K562 (cell line): Measurements from ENCODE around the gene ABHD8. TPM values are rescaled to one million over a fixed set of nuclear protein-coding genes. Genes with fewer than 3 reads are reported as not detected.

ENCODE experiments used
- ARHGAP35 ChIP-seq: fragments of 450-650 bp; IDR thresholded peaks from 2 replicates; pipeline ENCODE4 v1.6.1; 2018; ENCODE audit not compliant: partially characterized antibody
- MAX ChIP-seq: sonication (generic); formaldehyde crosslinking; IDR thresholded peaks from 2 replicates; pipeline ENCODE4 v1.9.0; 2022; ENCODE audit warnings: mild to moderate bottlenecking, missing genetic modification reagents
- POLR2G ChIP-seq: fragments of 200-400 bp; formaldehyde crosslinking; IDR thresholded peaks from 2 replicates; pipeline ENCODE4 v1.6.1; 2017; ENCODE audit warnings: low read depth, mild to moderate bottlenecking, antibody characterized with exemption, low read length, moderate library complexity
- PTBP1 ChIP-seq: fragments of 200-400 bp; formaldehyde crosslinking; IDR thresholded peaks from 2 replicates; pipeline ENCODE4 v1.6.1; 2017; ENCODE audit warnings: low read depth, low read length
- RBM25 ChIP-seq: fragments of 200-400 bp; formaldehyde crosslinking; IDR thresholded peaks from 2 replicates; pipeline ENCODE4 v1.6.1; 2018; ENCODE audit warnings: low read length, low read depth, moderate library complexity; ENCODE audit not compliant: severe bottlenecking
- ZFP36 ChIP-seq: fragments of 150-350 bp; IDR thresholded peaks from 2 replicates; pipeline ENCODE4 v1.6.1; 2018; ENCODE audit warnings: low read length, low read depth; ENCODE audit not compliant: partially characterized antibody
- ZNF121 ChIP-seq: sonication (generic); formaldehyde crosslinking; conservative IDR thresholded peaks from 2 replicates; pipeline ENCODE4 v1.8.0; 2022; ENCODE audit warnings: missing genetic modification reagents
- polyA plus RNA-seq, 8 experiments: library from polyadenylated mRNA; depleted of rRNA in 4 of 8; stranded (reverse) in 5 of 8; unstranded in 3 of 8; fragments of >200 nt; fragmentation: Nextera tagmentation in 2 of 8; fragmentation: Illumina TruSeq in 1 of 8; extraction: Ambion mirVana in 2 of 8; extraction: Trizol in 1 of 8; gene quantifications; 2 replicates each; pipeline versions ENCODE4 v1.2.1 to v1.2.3, GENCODE V29; 2011 to 2014; ENCODE audit warnings: inconsistent platforms in 1 of 8, missing spikeins in 1 of 8
- total RNA-seq, 7 experiments: library from RNA; depleted of rRNA in 6 of 7; stranded (reverse); fragments of >200 nt in 6 of 7; fragmentation: Illumina TruSeq in 2 of 7; extraction: Trizol in 2 of 7; gene quantifications; 2 replicates each; pipeline versions ENCODE4 v1.2.1 to v1.2.3, GENCODE V29; 2011 to 2021; ENCODE audit warnings: low replicate concordance in 1 of 7

The ABHD8 gene
- total and polyA plus RNA-seq, 9 of the 15 experiments (the other 6 are each of a cell fraction or from before 2014, with no cell fraction given) = 0.04 to 6.6 (median 2.0) TPM; not detected in 1

DNA sequence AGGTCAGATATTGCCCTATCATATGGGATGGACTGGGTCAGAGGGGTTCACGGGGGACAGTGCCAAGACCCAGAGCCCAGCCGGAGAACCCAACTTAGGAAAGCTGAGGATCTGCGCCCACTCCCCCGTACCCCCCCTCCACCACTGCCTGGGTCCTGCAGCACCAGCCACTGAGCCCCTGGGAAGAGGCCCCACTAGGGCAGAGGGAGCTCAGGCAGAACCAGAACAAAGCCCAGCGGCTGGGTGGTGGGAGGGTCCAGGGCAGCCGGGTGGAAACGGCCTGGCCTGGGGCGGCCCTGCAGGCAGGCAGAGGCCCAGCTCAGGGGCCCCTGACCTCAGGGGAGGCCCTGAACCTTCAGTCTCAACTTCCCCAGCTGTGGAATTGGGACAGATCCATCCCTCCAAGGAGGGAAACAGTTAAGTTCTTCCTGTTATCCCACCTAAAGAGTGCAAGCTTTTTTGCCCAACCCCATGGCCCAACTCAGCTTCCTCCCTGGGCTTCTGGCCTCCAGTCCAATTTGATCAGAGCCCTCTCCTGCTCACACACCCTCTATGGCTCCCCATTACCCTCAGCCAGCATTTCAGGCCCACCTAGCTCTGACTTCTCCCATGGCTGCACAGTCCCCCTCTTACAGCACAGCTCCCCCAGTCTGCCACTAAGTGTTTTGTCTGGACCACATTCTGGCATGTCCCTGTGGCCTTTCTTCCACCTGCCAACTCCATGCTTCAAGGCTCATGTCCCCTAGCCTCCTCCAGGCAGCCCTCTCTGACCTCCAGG, 60.6 kb downstream of the ABHD8 start (continued):
- TF ChIP-seq POLR2G = peak; percentile 39; the same call in 1 of the 2 replicates
- no peak for TF ChIP-seq ARHGAP35
- TF ChIP-seq ZFP36 = peak; percentile 84
- no peak for TF ChIP-seq ZNF121 (CRISPR knock-in tag)
- peak; percentile 74 for TF ChIP-seq RBM25
- peak; percentile 83; the same call in 1 of the 2 replicates for TF ChIP-seq PTBP1
- TF ChIP-seq MAX (CRISPR knock-in tag) = no peak

Other genes starting within 250 kb of the ABHD8 start
Only the 7 nearest of the 20 such genes appear.
- 0.04 and 0.05 TPM in 2 replicates for gene USHBP1, start 38.7 kb downstream of the ABHD8 start, total RNA-seq (2014; rRNA removed)
- gene USHBP1, start 38.7 kb downstream of the ABHD8 start, total RNA-seq (2014; rRNA removed; fragmentation: Illumina TruSeq; extraction: Trizol) = not detected in 2 replicates
- gene USHBP1, start 38.7 kb downstream of the ABHD8 start, total RNA-seq (2015; rRNA removed; fragmentation: Illumina TruSeq; extraction: Trizol) = not detected in 2 replicates
- 0.16 TPM in 1 of 2 replicates, not detected in the other for gene USHBP1, start 38.7 kb downstream of the ABHD8 start, total RNA-seq (2021)
- gene USHBP1, start 38.7 kb downstream of the ABHD8 start, polyA plus RNA-seq (2011; rRNA removed) = 0.03 TPM in 2 replicates
- 0.10 TPM in 1 of 2 replicates, not detected in the other for gene USHBP1, start 38.7 kb downstream of the ABHD8 start, polyA plus RNA-seq (2014; fragmentation: Illumina TruSeq; extraction: Trizol)
- gene USHBP1, start 38.7 kb downstream of the ABHD8 start, polyA plus RNA-seq (2014; fragmentation: Nextera tagmentation; extraction: Ambion mirVana) = not detected
- 0.05 and 0.11 TPM in 2 replicates for gene USHBP1, start 38.7 kb downstream of the ABHD8 start, polyA plus RNA-seq (2014; rRNA removed)
- 118 and 150 TPM in 2 replicates for gene BABAM1, start 36.0 kb downstream of the ABHD8 start, total RNA-seq (2014; rRNA removed)
- gene BABAM1, start 36.0 kb downstream of the ABHD8 start, total RNA-seq (2014; rRNA removed; fragmentation: Illumina TruSeq; extraction: Trizol) = 83.8 and 100 TPM in 2 replicates
- 92.7 and 92.9 TPM in 2 replicates for gene BABAM1, start 36.0 kb downstream of the ABHD8 start, total RNA-seq (2015; rRNA removed; fragmentation: Illumina TruSeq; extraction: Trizol)
- 115 and 116 TPM in 2 replicates for gene BABAM1, start 36.0 kb downstream of the ABHD8 start, total RNA-seq (2021)
- gene BABAM1, start 36.0 kb downstream of the ABHD8 start, polyA plus RNA-seq (2011; rRNA removed) = 131 and 139 TPM in 2 replicates
- gene BABAM1, start 36.0 kb downstream of the ABHD8 start, polyA plus RNA-seq (2014; fragmentation: Illumina TruSeq; extraction: Trizol) = 113 and 124 TPM in 2 replicates
- gene BABAM1, start 36.0 kb downstream of the ABHD8 start, polyA plus RNA-seq (2014; fragmentation: Nextera tagmentation; extraction: Ambion mirVana) = 10 to 100 TPM; 14.7 to 21.5 TPM
- 160 and 193 TPM in 2 replicates for gene BABAM1, start 36.0 kb downstream of the ABHD8 start, polyA plus RNA-seq (2014; rRNA removed)
- 6.1 and 6.9 TPM in 2 replicates for gene ANKLE1, start 21.5 kb downstream of the ABHD8 start, total RNA-seq (2014; rRNA removed)
- gene ANKLE1, start 21.5 kb downstream of the ABHD8 start, total RNA-seq (2014; rRNA removed; fragmentation: Illumina TruSeq; extraction: Trizol) = 1.8 and 2.1 TPM in 2 replicates
- gene ANKLE1, start 21.5 kb downstream of the ABHD8 start, total RNA-seq (2015; rRNA removed; fragmentation: Illumina TruSeq; extraction: Trizol) = 2.9 and 3.5 TPM in 2 replicates
- 6.2 and 6.7 TPM in 2 replicates for gene ANKLE1, start 21.5 kb downstream of the ABHD8 start, total RNA-seq (2021)
- gene ANKLE1, start 21.5 kb downstream of the ABHD8 start, polyA plus RNA-seq (2011; rRNA removed) = 2.2 and 3.2 TPM in 2 replicates
- gene ANKLE1, start 21.5 kb downstream of the ABHD8 start, polyA plus RNA-seq (2014; fragmentation: Illumina TruSeq; extraction: Trizol) = 5.8 and 6.0 TPM in 2 replicates
- under 1 TPM; 0.63 to 0.64 TPM for gene ANKLE1, start 21.5 kb downstream of the ABHD8 start, polyA plus RNA-seq (2014; fragmentation: Nextera tagmentation; extraction: Ambion mirVana)
- gene ANKLE1, start 21.5 kb downstream of the ABHD8 start, polyA plus RNA-seq (2014; rRNA removed) = 8.2 and 9.2 TPM in 2 replicates
- gene MRPL34, start 2.4 kb upstream of the ABHD8 start, total RNA-seq (2014; rRNA removed) = 191 and 236 TPM in 2 replicates
- 40.7 and 46.5 TPM in 2 replicates for gene MRPL34, start 2.4 kb upstream of the ABHD8 start, total RNA-seq (2014; rRNA removed; fragmentation: Illumina TruSeq; extraction: Trizol)
- gene MRPL34, start 2.4 kb upstream of the ABHD8 start, total RNA-seq (2015; rRNA removed; fragmentation: Illumina TruSeq; extraction: Trizol) = 66.9 and 67.3 TPM in 2 replicates
- 129 and 158 TPM in 2 replicates for gene MRPL34, start 2.4 kb upstream of the ABHD8 start, total RNA-seq (2021)
- 70.2 and 75.9 TPM in 2 replicates for gene MRPL34, start 2.4 kb upstream of the ABHD8 start, polyA plus RNA-seq (2011; rRNA removed)
- 72.5 and 85.4 TPM in 2 replicates for gene MRPL34, start 2.4 kb upstream of the ABHD8 start, polyA plus RNA-seq (2014; fragmentation: Illumina TruSeq; extraction: Trizol)
- gene MRPL34, start 2.4 kb upstream of the ABHD8 start, polyA plus RNA-seq (2014; fragmentation: Nextera tagmentation; extraction: Ambion mirVana) = 10 to 100 TPM; 11.5 to 20.6 TPM
- 256 and 284 TPM in 2 replicates for gene MRPL34, start 2.4 kb upstream of the ABHD8 start, polyA plus RNA-seq (2014; rRNA removed)
- 43.5 and 67.6 TPM in 2 replicates for gene DDA1, start 6.1 kb upstream of the ABHD8 start, total RNA-seq (2014; rRNA removed)
- 23.2 and 23.5 TPM in 2 replicates for gene DDA1, start 6.1 kb upstream of the ABHD8 start, total RNA-seq (2014; rRNA removed; fragmentation: Illumina TruSeq; extraction: Trizol)
- 32.7 and 33.2 TPM in 2 replicates for gene DDA1, start 6.1 kb upstream of the ABHD8 start, total RNA-seq (2015; rRNA removed; fragmentation: Illumina TruSeq; extraction: Trizol)
- 45.1 and 51.4 TPM in 2 replicates for gene DDA1, start 6.1 kb upstream of the ABHD8 start, total RNA-seq (2021)
- gene DDA1, start 6.1 kb upstream of the ABHD8 start, polyA plus RNA-seq (2011; rRNA removed) = 33.8 and 43.2 TPM in 2 replicates
- gene DDA1, start 6.1 kb upstream of the ABHD8 start, polyA plus RNA-seq (2014; fragmentation: Illumina TruSeq; extraction: Trizol) = 72.3 and 80.9 TPM in 2 replicates
- gene DDA1, start 6.1 kb upstream of the ABHD8 start, polyA plus RNA-seq (2014; fragmentation: Nextera tagmentation; extraction: Ambion mirVana) = 1 to 10 TPM; 1.4 to 4.3 TPM
- gene DDA1, start 6.1 kb upstream of the ABHD8 start, polyA plus RNA-seq (2014; rRNA removed) = 68.0 and 83.8 TPM in 2 replicates
- 2.5 and 3.5 TPM in 2 replicates for gene ANO8, start 31.4 kb upstream of the ABHD8 start, total RNA-seq (2014; rRNA removed)
- 0.51 and 0.73 TPM in 2 replicates for gene ANO8, start 31.4 kb upstream of the ABHD8 start, total RNA-seq (2014; rRNA removed; fragmentation: Illumina TruSeq; extraction: Trizol)
- 1.6 and 2.4 TPM in 2 replicates for gene ANO8, start 31.4 kb upstream of the ABHD8 start, total RNA-seq (2015; rRNA removed; fragmentation: Illumina TruSeq; extraction: Trizol)
- 7.6 and 8.5 TPM in 2 replicates for gene ANO8, start 31.4 kb upstream of the ABHD8 start, total RNA-seq (2021)
- gene ANO8, start 31.4 kb upstream of the ABHD8 start, polyA plus RNA-seq (2011; rRNA removed) = 2.2 and 5.1 TPM in 2 replicates
- gene ANO8, start 31.4 kb upstream of the ABHD8 start, polyA plus RNA-seq (2014; fragmentation: Illumina TruSeq; extraction: Trizol) = 1.5 and 2.5 TPM in 2 replicates
- under 1 TPM in 1 of 2 experiments, not detected in 1; 0.07 TPM for gene ANO8, start 31.4 kb upstream of the ABHD8 start, polyA plus RNA-seq (2014; fragmentation: Nextera tagmentation; extraction: Ambion mirVana)
- gene ANO8, start 31.4 kb upstream of the ABHD8 start, polyA plus RNA-seq (2014; rRNA removed) = 7.1 and 7.7 TPM in 2 replicates
- gene GTPBP3, start 34.1 kb upstream of the ABHD8 start, total RNA-seq (2014; rRNA removed) = 110 and 138 TPM in 2 replicates
- 9.8 and 13.5 TPM in 2 replicates for gene GTPBP3, start 34.1 kb upstream of the ABHD8 start, total RNA-seq (2014; rRNA removed; fragmentation: Illumina TruSeq; extraction: Trizol)
- 28.7 and 32.9 TPM in 2 replicates for gene GTPBP3, start 34.1 kb upstream of the ABHD8 start, total RNA-seq (2015; rRNA removed; fragmentation: Illumina TruSeq; extraction: Trizol)
- 107 and 110 TPM in 2 replicates for gene GTPBP3, start 34.1 kb upstream of the ABHD8 start, total RNA-seq (2021)
- gene GTPBP3, start 34.1 kb upstream of the ABHD8 start, polyA plus RNA-seq (2011; rRNA removed) = 22.6 and 38.0 TPM in 2 replicates
- 19.0 and 35.4 TPM in 2 replicates for gene GTPBP3, start 34.1 kb upstream of the ABHD8 start, polyA plus RNA-seq (2014; fragmentation: Illumina TruSeq; extraction: Trizol)
- 1 to 10 TPM; 4.9 to 5.6 TPM for gene GTPBP3, start 34.1 kb upstream of the ABHD8 start, polyA plus RNA-seq (2014; fragmentation: Nextera tagmentation; extraction: Ambion mirVana)
- 124 and 143 TPM in 2 replicates for gene GTPBP3, start 34.1 kb upstream of the ABHD8 start, polyA plus RNA-seq (2014; rRNA removed)